ENCODE results near the gene BCL2L11.

The BCL2L11 gene

GRCh38 chr2:111192776-111193368 lies 72.2 kb downstream of the BCL2L11 start:
- H3K9me3 ChIP-seq (ENCODE audit: control insufficient read depth, low read length) = no peaks in the 10 kb centered on the region
- no peak overlapping the region for H3K9ac ChIP-seq (ENCODE audit: low read length)
- H3K36me3 ChIP-seq (ENCODE audit: control insufficient read depth, insufficient read depth, low read length) = no peaks in the 10 kb centered on the region
- H3K4me1 ChIP-seq (ENCODE audit: control insufficient read depth, insufficient read depth, low read length) = peaks cover 7% of the 10 kb centered on the region
- no peak overlapping the region for H3K4me3 ChIP-seq (ENCODE audit: low read length)
- no peaks in the 10 kb centered on the region for H3K27me3 ChIP-seq (ENCODE audit: control insufficient read depth, insufficient read depth, low read length)

- Histone ChIP-seq H3K4me1 (ENCODE audit: control insufficient read depth, insufficient read depth, low read length) (peaks cover 7% of the 10 kb centered on the region), H3K27me3 (ENCODE audit: control insufficient read depth, insufficient read depth, low read length) (no peaks in the 10 kb centered on the region), H3K9me3 (ENCODE audit: control insufficient read depth, low read length) (no peaks in the 10 kb centered on the region), H3K4me3 (ENCODE audit: low read length) (no peak overlapping the region), H3K36me3 (ENCODE audit: control insufficient read depth, insufficient read depth, low read length) (no peaks in the 10 kb centered on the region), H3K9ac (ENCODE audit: low read length) (no peak overlapping the region)
Measured at GRCh38 chr2:111194835-111195621, 74.3 kb downstream of the BCL2L11 start.

DNA sequence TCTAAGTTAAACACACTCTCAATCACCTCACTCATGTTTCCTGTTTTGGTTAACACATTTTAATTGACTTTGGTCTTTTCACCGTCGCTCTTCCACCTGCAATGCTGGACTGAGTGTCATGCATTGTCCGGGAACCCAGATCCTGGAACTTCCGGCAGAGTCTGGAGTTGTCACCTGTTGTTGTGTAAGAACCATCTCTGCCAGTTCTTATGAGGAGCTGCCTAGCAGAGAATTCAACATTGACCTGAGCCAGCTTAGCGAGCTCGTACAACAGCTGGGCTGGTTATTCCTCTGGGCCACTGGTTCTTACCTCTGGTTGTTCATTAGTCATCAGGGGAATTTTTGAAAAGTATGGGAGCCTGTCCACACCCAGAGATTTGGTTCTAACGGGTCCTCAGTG lies 75.7 kb downstream of the BCL2L11 start:
- Histone ChIP-seq H3K9ac (ENCODE audit: low read length) (no peak overlapping the region), H3K36me3 (ENCODE audit: control insufficient read depth, insufficient read depth, low read length) (no peaks in the 10 kb centered on the region), H3K9me3 (ENCODE audit: control insufficient read depth, low read length) (no peaks in the 10 kb centered on the region), H3K4me3 (ENCODE audit: low read length) (no peak overlapping the region), H3K4me1 (ENCODE audit: control insufficient read depth, insufficient read depth, low read length) (peaks cover 7% of the 10 kb centered on the region), H3K27me3 (ENCODE audit: control insufficient read depth, insufficient read depth, low read length) (no peaks in the 10 kb centered on the region)

DNA sequence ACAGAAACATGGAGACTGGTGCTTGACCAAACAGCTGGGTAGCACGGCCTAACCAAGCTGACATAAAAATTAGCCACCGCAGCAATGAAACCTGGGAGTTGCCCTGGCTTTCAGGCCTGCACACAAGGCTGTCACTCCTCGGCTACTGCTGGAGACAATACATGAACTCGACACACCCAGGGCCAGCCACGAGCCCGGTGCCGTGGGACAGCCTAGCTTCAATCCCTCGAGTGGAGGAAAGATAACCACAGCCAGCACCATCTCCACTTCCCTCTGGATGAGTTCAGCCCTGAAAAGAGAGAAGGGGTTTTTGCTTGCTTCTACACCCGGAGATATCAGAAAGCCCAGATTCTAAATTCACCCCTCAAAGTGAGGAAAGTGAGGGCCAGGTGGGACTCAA lies 78.0 kb downstream of the BCL2L11 start:
- no peak overlapping the region for H3K4me3 ChIP-seq (ENCODE audit: low read length)
- H3K27me3 ChIP-seq (ENCODE audit: control insufficient read depth, insufficient read depth, low read length) = no peaks in the 10 kb centered on the region
- no peak overlapping the region for H3K9ac ChIP-seq (ENCODE audit: low read length)
- peaks cover 7% of the 10 kb centered on the region for H3K4me1 ChIP-seq (ENCODE audit: control insufficient read depth, insufficient read depth, low read length)
- no peaks in the 10 kb centered on the region for H3K9me3 ChIP-seq (ENCODE audit: control insufficient read depth, low read length)
- H3K36me3 ChIP-seq (ENCODE audit: control insufficient read depth, insufficient read depth, low read length) = no peaks in the 10 kb centered on the region

DNA sequence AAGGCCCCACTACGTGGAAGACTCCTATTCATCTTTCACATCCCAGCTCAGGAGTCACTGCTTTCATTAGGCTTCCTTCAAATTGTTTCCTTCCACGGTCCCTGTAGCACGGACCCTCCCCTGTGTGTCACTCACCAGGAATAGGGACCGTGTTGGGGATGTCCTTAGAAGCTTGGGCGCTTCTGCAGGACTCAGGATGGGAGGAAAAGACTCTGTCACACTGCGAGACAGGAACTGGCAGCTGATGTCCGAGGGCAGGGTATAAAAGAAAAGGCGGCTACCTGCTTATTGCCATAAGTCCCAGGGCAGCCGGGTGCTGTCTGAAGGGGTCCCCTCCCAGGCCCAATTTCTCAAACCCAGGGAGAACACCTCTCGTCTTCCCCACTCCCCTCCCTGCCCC lies 79.1 kb downstream of the BCL2L11 start:
- Histone ChIP-seq H3K27me3 (ENCODE audit: control insufficient read depth, insufficient read depth, low read length) (no peaks in the 10 kb centered on the region), H3K36me3 (ENCODE audit: control insufficient read depth, insufficient read depth, low read length) (no peaks in the 10 kb centered on the region), H3K9ac (ENCODE audit: low read length) (no peak overlapping the region), H3K4me3 (ENCODE audit: low read length) (no peak overlapping the region), H3K4me1 (ENCODE audit: control insufficient read depth, insufficient read depth, low read length) (peaks cover 7% of the 10 kb centered on the region), H3K9me3 (ENCODE audit: control insufficient read depth, low read length) (no peaks in the 10 kb centered on the region)

GRCh38 chr2:111200333-111200881 lies 79.7 kb downstream of the BCL2L11 start:
- no peak overlapping the region for H3K9ac ChIP-seq (ENCODE audit: low read length)

GRCh38 chr2:111201214-111201613 lies 80.5 kb downstream of the BCL2L11 start:
- Histone ChIP-seq H3K27me3 (ENCODE audit: control insufficient read depth, insufficient read depth, low read length) (no peaks in the 10 kb centered on the region), H3K4me1 (ENCODE audit: control insufficient read depth, insufficient read depth, low read length) (peaks cover 4% of the 10 kb centered on the region), H3K9me3 (ENCODE audit: control insufficient read depth, low read length) (no peaks in the 10 kb centered on the region), H3K4me3 (ENCODE audit: low read length) (no peak overlapping the region), H3K36me3 (ENCODE audit: control insufficient read depth, insufficient read depth, low read length) (no peaks in the 10 kb centered on the region), H3K9ac (ENCODE audit: low read length) (no peak overlapping the region)

More at GRCh38 chr2:111200333-111200881, 79.7 kb downstream of the BCL2L11 start:
- Histone ChIP-seq H3K9me3 (ENCODE audit: control insufficient read depth, low read length) (no peaks in the 10 kb centered on the region), H3K36me3 (ENCODE audit: control insufficient read depth, insufficient read depth, low read length) (no peaks in the 10 kb centered on the region), H3K4me1 (ENCODE audit: control insufficient read depth, insufficient read depth, low read length) (peaks cover 7% of the 10 kb centered on the region), H3K27me3 (ENCODE audit: control insufficient read depth, insufficient read depth, low read length) (no peaks in the 10 kb centered on the region), H3K4me3 (ENCODE audit: low read length) (no peak overlapping the region)

- H3K4me3 ChIP-seq (ENCODE audit: low read length) = no peak overlapping the region
- no peak overlapping the region for H3K9ac ChIP-seq (ENCODE audit: low read length)
- H3K27me3 ChIP-seq (ENCODE audit: control insufficient read depth, insufficient read depth, low read length) = no peaks in the 10 kb centered on the region
- H3K4me1 ChIP-seq (ENCODE audit: control insufficient read depth, insufficient read depth, low read length) = no peaks in the 10 kb centered on the region
- H3K9me3 ChIP-seq (ENCODE audit: control insufficient read depth, low read length) = no peaks in the 10 kb centered on the region
- H3K36me3 ChIP-seq (ENCODE audit: control insufficient read depth, insufficient read depth, low read length) = no peaks in the 10 kb centered on the region
Measured at GRCh38 chr2:111202266-111203040, 81.7 kb downstream of the BCL2L11 start.

- no peak overlapping the region for H3K9ac ChIP-seq (ENCODE audit: low read length)
- H3K9me3 ChIP-seq (ENCODE audit: control insufficient read depth, low read length) = no peaks in the 10 kb centered on the region
- H3K4me1 ChIP-seq (ENCODE audit: control insufficient read depth, insufficient read depth, low read length) = no peaks in the 10 kb centered on the region
Measured at GRCh38 chr2:111204706-111205105, 84.0 kb downstream of the BCL2L11 start.

DNA sequence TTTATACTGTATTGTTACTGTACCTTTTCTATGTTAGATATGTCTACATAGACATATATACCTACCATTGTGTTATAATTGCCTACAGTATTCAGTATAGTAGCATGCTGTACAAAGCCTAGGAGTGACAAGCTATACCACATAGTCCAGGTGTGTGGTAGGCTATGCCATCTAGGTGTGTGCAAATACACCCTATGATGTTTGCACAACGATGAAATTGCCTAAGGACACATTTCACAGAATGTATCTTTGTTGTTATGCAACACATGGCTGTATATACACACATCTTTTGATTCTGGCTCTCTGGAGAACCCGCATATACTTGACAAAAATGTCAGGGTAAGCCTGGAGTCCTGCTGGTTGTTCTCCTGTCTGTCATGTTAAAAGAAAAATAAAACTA lies 85.1 kb downstream of the BCL2L11 start:
- no peaks in the 10 kb centered on the region for H3K4me1 ChIP-seq (ENCODE audit: control insufficient read depth, insufficient read depth, low read length)
- no peak overlapping the region for H3K9ac ChIP-seq (ENCODE audit: low read length)
- H3K27me3 ChIP-seq (ENCODE audit: control insufficient read depth, insufficient read depth, low read length) = no peaks in the 10 kb centered on the region
- H3K36me3 ChIP-seq (ENCODE audit: control insufficient read depth, insufficient read depth, low read length) = no peaks in the 10 kb centered on the region
- H3K9me3 ChIP-seq (ENCODE audit: control insufficient read depth, low read length) = no peaks in the 10 kb centered on the region
- no peak overlapping the region for H3K4me3 ChIP-seq (ENCODE audit: low read length)

More at GRCh38 chr2:111204706-111205105, 84.0 kb downstream of the BCL2L11 start:
- Histone ChIP-seq H3K27me3 (ENCODE audit: control insufficient read depth, insufficient read depth, low read length) (no peaks in the 10 kb centered on the region), H3K36me3 (ENCODE audit: control insufficient read depth, insufficient read depth, low read length) (no peaks in the 10 kb centered on the region), H3K4me3 (ENCODE audit: low read length) (no peak overlapping the region)

GRCh38 chr2:111207851-111208250 lies 87.1 kb downstream of the BCL2L11 start:
- no peak overlapping the region for H3K4me3 ChIP-seq (ENCODE audit: low read length)

DNA sequence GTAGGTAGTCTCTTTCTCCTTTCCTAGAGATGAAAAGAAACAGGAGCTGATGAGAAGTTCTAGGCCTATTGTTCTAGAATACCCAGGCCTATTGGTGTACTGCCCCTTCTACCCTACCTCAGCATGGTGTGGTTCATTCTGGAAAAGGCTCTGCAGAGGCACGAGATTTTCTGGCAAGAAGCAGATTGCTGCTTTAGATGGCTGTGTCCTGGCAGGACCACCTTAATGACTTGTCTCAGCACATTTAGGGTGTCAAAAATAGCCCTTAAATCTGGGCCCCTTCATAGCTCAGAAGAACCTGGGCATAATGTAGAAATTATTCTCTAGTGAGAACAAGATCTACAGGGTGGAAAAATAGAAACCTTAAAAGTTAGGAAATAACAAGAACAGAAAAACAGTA lies 87.9 kb downstream of the BCL2L11 start:
- no peak overlapping the region for H3K9ac ChIP-seq (ENCODE audit: low read length)
- no peaks in the 10 kb centered on the region for H3K9me3 ChIP-seq (ENCODE audit: control insufficient read depth, low read length)
- no peaks in the 10 kb centered on the region for H3K4me1 ChIP-seq (ENCODE audit: control insufficient read depth, insufficient read depth, low read length)
- H3K36me3 ChIP-seq (ENCODE audit: control insufficient read depth, insufficient read depth, low read length) = no peaks in the 10 kb centered on the region
- H3K4me3 ChIP-seq (ENCODE audit: low read length) = no peak overlapping the region
- H3K27me3 ChIP-seq (ENCODE audit: control insufficient read depth, insufficient read depth, low read length) = no peaks in the 10 kb centered on the region

More at GRCh38 chr2:111207851-111208250, 87.1 kb downstream of the BCL2L11 start:
- Histone ChIP-seq H3K27me3 (ENCODE audit: control insufficient read depth, insufficient read depth, low read length) (no peaks in the 10 kb centered on the region), H3K9ac (ENCODE audit: low read length) (no peak overlapping the region), H3K9me3 (ENCODE audit: control insufficient read depth, low read length) (no peaks in the 10 kb centered on the region), H3K4me1 (ENCODE audit: control insufficient read depth, insufficient read depth, low read length) (no peaks in the 10 kb centered on the region), H3K36me3 (ENCODE audit: control insufficient read depth, insufficient read depth, low read length) (no peaks in the 10 kb centered on the region)

All from mucosa of stomach (tissue), 1 donor.